GM21423 (cell line): ENCODE measurements around the gene KLHL2.
"Not testable (repeated sequence)": the region's sequence is repeated elsewhere in the genome, so short reads cannot be mapped to it uniquely, and the experiment has no call there.

ENCODE experiments used
- ATAC-seq: cut with Tn5 transposase; IDR thresholded peaks from one replicate; pipeline ENCODE4 v1.9.1; 2021; ENCODE audit warnings: mild to moderate bottlenecking, moderate library complexity; ENCODE audit not compliant: unreplicated experiment

The KLHL2 gene

GRCh38 chr4:165326831-165327210, 119.5 kb downstream of the KLHL2 start:
- no peak for ATAC-seq

GRCh38 chr4:165327211-165328100, 120.1 kb downstream of the KLHL2 start, which contains the start of gene MSMO1:
MSMO1 (plus strand) TSS chr4:165327669; CDS start chr4:165333371, 5,702 bp downstream.
- ATAC-seq = peak; percentile 98

- ATAC-seq = no peak
Observed at GRCh38 chr4:165328101-165328425, 120.7 kb downstream of the KLHL2 start.

GRCh38 chr4:165328708-165329107, 121.3 kb downstream of the KLHL2 start:
- no peak for ATAC-seq

- ATAC-seq = no peak
Observed at GRCh38 chr4:165330071-165330470, 122.7 kb downstream of the KLHL2 start.

GRCh38 chr4:165330666-165331065, 123.3 kb downstream of the KLHL2 start:
- no peak for ATAC-seq

GRCh38 chr4:165331359-165331758, 124.0 kb downstream of the KLHL2 start:
- ATAC-seq = no peak

GRCh38 chr4:165331823-165332222, 124.5 kb downstream of the KLHL2 start:
- ATAC-seq = no peak

- ATAC-seq = no peak
Observed at GRCh38 chr4:165332502-165332901, 125.1 kb downstream of the KLHL2 start.

- ATAC-seq = no peak
Observed at GRCh38 chr4:165335163-165335703, 127.9 kb downstream of the KLHL2 start.

GRCh38 chr4:165336743-165337142, 129.4 kb downstream of the KLHL2 start:
- ATAC-seq = no peak

- not testable (repeated sequence) for ATAC-seq
Observed at GRCh38 chr4:165342340-165342739, 135.0 kb downstream of the KLHL2 start.

GRCh38 chr4:165343353-165344191, 136.2 kb downstream of the KLHL2 start:
- ATAC-seq = no peak

- no peak for ATAC-seq
Observed at GRCh38 chr4:165345666-165346417, 138.5 kb downstream of the KLHL2 start.

- no peak for ATAC-seq
Observed at GRCh38 chr4:165347647-165348569, 140.5 kb downstream of the KLHL2 start.

- ATAC-seq = no peak
Observed at GRCh38 chr4:165351359-165352130, 144.2 kb downstream of the KLHL2 start.

GRCh38 chr4:165355900-165356300, 148.5 kb downstream of the KLHL2 start:
- ATAC-seq = peak; percentile 72

- ATAC-seq = no peak
Observed at GRCh38 chr4:165359506-165359905, 152.1 kb downstream of the KLHL2 start.
